ENCODE results near the gene CD1B.
"Not testable (repeated sequence)": the region's sequence is repeated elsewhere in the genome, so short reads cannot be mapped to it uniquely, and the experiment has no call there.

CD1B gene

DNA sequence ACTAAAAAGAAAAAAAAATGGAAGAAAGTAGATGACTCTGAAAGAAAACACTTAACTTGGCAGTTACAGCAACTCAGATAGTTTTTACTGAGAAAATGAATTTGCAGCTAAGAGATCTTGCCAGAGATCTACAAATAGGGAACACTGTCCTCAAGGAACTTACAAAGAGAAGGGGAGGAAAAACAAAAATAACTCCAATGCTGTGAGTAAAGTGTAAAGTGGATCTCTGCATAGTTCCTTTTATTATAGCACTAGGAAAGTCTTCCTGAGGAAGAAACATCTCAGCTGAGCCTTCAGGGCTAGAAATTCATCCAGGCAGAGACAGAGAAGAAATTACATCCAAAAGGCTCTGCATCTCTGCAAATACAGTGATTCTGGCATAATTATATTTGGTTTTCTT, 3.9 kb downstream of the CD1B start:
- no peak for DNase-seq

GRCh38 chr1:158324395-158324794, 6.9 kb downstream of the CD1B start:
- no peak for DNase-seq

- DNase-seq, result no peak
These were observed 7.5 kb downstream of the CD1B start for GRCh38 chr1:158323866-158324265.

GRCh38 chr1:158311066-158311465, 20.3 kb downstream of the CD1B start:
- DNase-seq, result no peak

DNA sequence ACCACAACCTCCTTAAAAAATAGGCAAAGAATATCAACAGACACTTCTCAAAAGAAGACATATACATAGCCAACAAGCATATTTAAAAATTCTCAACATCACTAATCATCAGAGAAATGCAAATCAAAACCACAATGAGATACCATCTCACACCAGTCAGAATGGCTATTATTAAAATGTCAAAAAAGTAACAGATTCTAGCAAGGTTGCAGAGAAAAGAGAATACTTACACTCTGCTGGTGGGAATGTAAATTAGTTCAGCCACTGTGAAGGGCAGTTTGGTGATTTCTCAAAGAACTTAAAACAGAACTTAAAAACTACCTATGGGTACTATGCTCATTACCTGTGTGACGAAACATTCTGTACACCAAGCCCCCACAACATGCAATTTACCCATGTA, 20.7 kb downstream of the CD1B start:
- DNase-seq, result no peak

GRCh38 chr1:158295791-158296190, 35.5 kb downstream of the CD1B start:
- no peak for DNase-seq

GRCh38 chr1:158290321-158290844, 40.9 kb downstream of the CD1B start:
- no peak for DNase-seq

GRCh38 chr1:158289811-158290210, 41.5 kb downstream of the CD1B start, which contains the start of gene CD1C:
Gene CD1C (plus strand): TSS chr1:158289923. CDS start chr1:158290065, 142 bp downstream.
- no peak for DNase-seq

GRCh38 chr1:158286941-158287346, 44.4 kb downstream of the CD1B start:
- DNase-seq, result no peak

- DNase-seq, result no peak
These were observed 44.8 kb downstream of the CD1B start for GRCh38 chr1:158286487-158286886.

GRCh38 chr1:158285756-158286241, 45.5 kb downstream of the CD1B start:
- DNase-seq, result peak; percentile 3

DNA sequence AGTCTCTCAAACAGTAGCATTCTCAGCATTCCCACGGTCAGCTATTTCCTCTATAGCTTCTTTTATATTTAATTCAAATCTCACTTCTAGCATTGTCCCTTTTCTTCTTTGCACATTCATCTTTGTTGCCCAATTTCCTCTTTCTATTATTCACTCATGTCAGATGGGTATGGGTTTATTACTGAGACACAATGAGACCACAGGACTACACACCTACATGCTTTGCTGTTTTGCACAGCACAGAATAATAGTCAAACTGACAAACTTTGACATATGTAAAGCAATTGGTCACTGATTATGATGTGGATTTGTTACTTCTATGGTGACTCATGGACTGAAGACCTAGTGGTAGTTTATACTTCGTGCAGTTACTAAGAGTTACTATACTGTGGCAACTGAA, 47.4 kb downstream of the CD1B start:
- no peak for DNase-seq

GRCh38 chr1:158282421-158282820, 48.9 kb downstream of the CD1B start:
- DNase-seq, result not testable (repeated sequence)

Measured in activated naive CD4-positive, alpha-beta T cell treated with Interleukin-2 at 50 U/mL for 16 hours (primary cell).